ENCODE measurements around the gene OR52R1. TPM values are rescaled to one million over a fixed set of nuclear protein-coding genes. Genes with fewer than 3 reads are reported as not detected.

OR52R1 gene
- total RNA-seq, 2 experiments from 2014 or later, result not detected

DNA sequence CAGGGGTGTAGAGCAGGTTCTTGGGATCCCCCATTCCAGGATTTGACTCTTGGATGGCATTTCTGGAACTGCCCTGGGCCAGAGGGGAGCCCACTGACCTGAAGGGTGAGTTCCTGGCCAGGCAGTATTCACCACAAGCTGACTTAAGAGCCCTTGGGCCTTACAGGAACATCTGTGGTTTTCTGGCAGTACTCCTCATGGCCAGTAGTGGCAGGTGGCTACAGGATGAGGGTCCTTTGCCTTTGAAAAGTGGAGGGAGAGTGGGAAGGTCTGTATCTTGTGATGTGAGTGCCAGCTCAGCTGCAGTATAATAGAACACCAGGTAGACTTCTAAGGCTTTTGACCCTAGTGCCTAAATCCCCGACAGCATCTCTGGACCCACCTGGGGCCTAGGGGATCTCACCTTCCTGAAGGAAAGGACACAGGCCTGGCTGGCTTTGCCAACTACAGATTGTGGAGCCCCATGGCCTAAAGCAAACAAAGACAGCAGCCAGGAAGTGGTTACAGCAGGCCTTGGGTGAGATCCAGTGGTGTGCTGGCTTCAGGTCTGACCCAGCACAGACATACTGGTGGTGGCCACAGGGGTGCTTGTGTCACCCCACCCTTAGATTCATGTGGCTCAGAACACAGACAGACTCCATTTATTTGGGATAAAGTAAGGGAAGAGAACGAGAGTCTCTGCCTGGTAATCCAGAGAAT lies 35.8 kb upstream of the OR52R1 start:
- no peak overlapping the region for H3K4me2 ChIP-seq (ENCODE audit: low read length)
- H3K36me3 ChIP-seq (ENCODE audit: insufficient read depth, low read length), result no peaks in the 10 kb centered on the region
- no peaks in the 10 kb centered on the region for H3K9me3 ChIP-seq (ENCODE audit: low read length)
- H4K20me1 ChIP-seq (ENCODE audit: insufficient read depth, low read length), result no peaks in the 10 kb centered on the region
- BruUV-seq (replicated peaks), result no TSS peak
- TF ChIP-seq, protein P1, sequence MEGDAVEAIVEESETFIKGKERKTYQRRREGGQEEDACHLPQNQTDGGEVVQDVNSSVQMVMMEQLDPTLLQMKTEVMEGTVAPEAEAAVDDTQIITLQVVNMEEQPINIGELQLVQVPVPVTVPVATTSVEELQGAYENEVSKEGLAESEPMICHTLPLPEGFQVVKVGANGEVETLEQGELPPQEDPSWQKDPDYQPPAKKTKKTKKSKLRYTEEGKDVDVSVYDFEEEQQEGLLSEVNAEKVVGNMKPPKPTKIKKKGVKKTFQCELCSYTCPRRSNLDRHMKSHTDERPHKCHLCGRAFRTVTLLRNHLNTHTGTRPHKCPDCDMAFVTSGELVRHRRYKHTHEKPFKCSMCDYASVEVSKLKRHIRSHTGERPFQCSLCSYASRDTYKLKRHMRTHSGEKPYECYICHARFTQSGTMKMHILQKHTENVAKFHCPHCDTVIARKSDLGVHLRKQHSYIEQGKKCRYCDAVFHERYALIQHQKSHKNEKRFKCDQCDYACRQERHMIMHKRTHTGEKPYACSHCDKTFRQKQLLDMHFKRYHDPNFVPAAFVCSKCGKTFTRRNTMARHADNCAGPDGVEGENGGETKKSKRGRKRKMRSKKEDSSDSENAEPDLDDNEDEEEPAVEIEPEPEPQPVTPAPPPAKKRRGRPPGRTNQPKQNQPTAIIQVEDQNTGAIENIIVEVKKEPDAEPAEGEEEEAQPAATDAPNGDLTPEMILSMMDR (conservative IDR thresholded peaks at IDR 0.05; ENCODE audit: low read length), result no peak
- POLR2A ChIA-PET, result interaction anchor here (0.6 kb wide), 1 partner anchor 27 kb away, joined by 6 read pairs; no protein-coding TSS in a partner anchor
- no peaks in the 10 kb centered on the region for H3K9me2 ChIP-seq (ENCODE audit: insufficient read depth, low read length)
- H3K4me3 ChIP-seq (ENCODE audit: low read depth, low read length, poor library complexity, severe bottlenecking), result no peak overlapping the region
- intact Hi-C loops (cut with micrococcal nuclease; ENCODE audit: unreplicated experiment), result no loop called here
- H3K79me2 ChIP-seq (ENCODE audit: insufficient read depth, low read depth, low read length), result no peaks in the 10 kb centered on the region
- no peaks in the 10 kb centered on the region for H3K4me1 ChIP-seq (ENCODE audit: insufficient read depth, low read length, poor library complexity, severe bottlenecking)
- no peak overlapping the region for H2AFZ ChIP-seq (ENCODE audit: low read length)
- no peak for DNase-seq (ENCODE audit: low spot score)
- CTCF ChIA-PET (ENCODE audit: unreplicated experiment), result no interaction called here
- no peak overlapping the region for H3K27ac ChIP-seq (ENCODE audit: low read depth, low read length, poor library complexity, severe bottlenecking)

DNA sequence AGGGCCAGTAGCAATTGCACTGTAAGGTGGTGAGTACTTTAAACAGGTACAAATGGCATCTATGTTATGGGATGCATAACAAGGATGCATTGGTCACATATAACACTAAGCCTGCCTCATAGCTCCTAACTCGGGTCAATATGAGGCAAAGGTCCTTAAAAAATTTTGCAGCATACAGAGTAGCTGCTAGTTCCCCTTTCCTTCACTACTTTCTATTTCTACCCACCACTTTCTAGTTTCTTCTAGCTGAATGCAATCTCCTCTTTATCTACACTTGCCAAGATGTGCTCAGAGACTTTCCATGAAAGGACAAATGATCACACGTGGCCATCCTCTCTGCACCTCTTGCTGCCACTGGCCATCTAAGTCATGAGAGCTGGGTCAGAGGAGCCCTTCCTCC lies 26.7 kb upstream of the OR52R1 start:
- ChIA-PET CTCF (ENCODE audit: unreplicated experiment) (no interaction called here), POLR2A (no interaction called here)
- H3K9me3 ChIP-seq (ENCODE audit: low read length), result no peaks in the 10 kb centered on the region
- H4K20me1 ChIP-seq (ENCODE audit: insufficient read depth, low read length), result no peaks in the 10 kb centered on the region
- no peaks in the 10 kb centered on the region for H3K36me3 ChIP-seq (ENCODE audit: insufficient read depth, low read length)
- TF ChIP-seq, protein P1 (conservative IDR thresholded peaks at IDR 0.05; ENCODE audit: low read length), result no peak
- TF ChIP-seq EZH2phosphoT487 (IDR thresholded peaks at IDR 0.05; ENCODE audit: borderline replicate concordance, low read depth, low read length), result no peak
- no peak for DNase-seq (ENCODE audit: low spot score)
- H3K79me2 ChIP-seq (ENCODE audit: insufficient read depth, low read depth, low read length), result no peaks in the 10 kb centered on the region
- BruUV-seq (replicated peaks), result no TSS peak
- no peak overlapping the region for H2AFZ ChIP-seq (ENCODE audit: low read length)
- no peaks in the 10 kb centered on the region for H3K4me1 ChIP-seq (ENCODE audit: insufficient read depth, low read length, poor library complexity, severe bottlenecking)
- no peak overlapping the region for H3K4me3 ChIP-seq (ENCODE audit: low read depth, low read length, poor library complexity, severe bottlenecking)
- H3K9me2 ChIP-seq (ENCODE audit: insufficient read depth, low read length), result no peaks in the 10 kb centered on the region
- intact Hi-C loops (cut with micrococcal nuclease; ENCODE audit: unreplicated experiment), result no loop called here
- H3K4me2 ChIP-seq (ENCODE audit: low read length), result no peak overlapping the region
- no peak overlapping the region for H3K27ac ChIP-seq (ENCODE audit: low read depth, low read length, poor library complexity, severe bottlenecking)

DNA sequence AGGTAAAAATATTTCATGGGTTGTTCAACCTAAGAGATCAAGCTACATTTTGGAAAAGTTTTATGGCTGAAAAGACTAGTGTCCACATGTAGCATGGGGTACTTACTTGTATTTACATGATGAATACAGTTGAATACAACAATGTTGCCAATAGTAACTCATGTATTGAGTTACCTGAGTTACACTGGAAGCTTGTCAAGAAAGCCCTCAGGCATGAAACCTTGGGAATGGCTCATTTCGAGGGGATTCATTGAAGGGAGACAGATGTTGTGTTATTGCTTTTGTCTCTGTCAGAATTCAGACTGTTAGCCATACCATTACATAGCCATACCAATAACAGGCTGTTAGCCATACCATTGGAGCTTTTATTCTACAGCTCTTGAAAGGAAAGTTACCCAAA lies 26.2 kb upstream of the OR52R1 start:
- ChIA-PET CTCF (ENCODE audit: unreplicated experiment) (no interaction called here), POLR2A (no interaction called here)
- BruUV-seq (replicated peaks), result no TSS peak
- Histone ChIP-seq H3K9me2 (ENCODE audit: insufficient read depth, low read length) (no peaks in the 10 kb centered on the region), H4K20me1 (ENCODE audit: insufficient read depth, low read length) (no peaks in the 10 kb centered on the region), H2AFZ (ENCODE audit: low read length) (no peak overlapping the region), H3K79me2 (ENCODE audit: insufficient read depth, low read depth, low read length) (no peaks in the 10 kb centered on the region), H3K4me3 (ENCODE audit: low read depth, low read length, poor library complexity, severe bottlenecking) (no peak overlapping the region), H3K27ac (ENCODE audit: low read depth, low read length, poor library complexity, severe bottlenecking) (no peak overlapping the region), H3K4me1 (ENCODE audit: insufficient read depth, low read length, poor library complexity, severe bottlenecking) (no peaks in the 10 kb centered on the region), H3K9me3 (ENCODE audit: low read length) (no peaks in the 10 kb centered on the region), H3K36me3 (ENCODE audit: insufficient read depth, low read length) (no peaks in the 10 kb centered on the region), H3K4me2 (ENCODE audit: low read length) (no peak overlapping the region)
- no peak for DNase-seq (ENCODE audit: low spot score)
- intact Hi-C loops (cut with micrococcal nuclease; ENCODE audit: unreplicated experiment), result no loop called here
- TF ChIP-seq, protein P1 (conservative IDR thresholded peaks at IDR 0.05; ENCODE audit: low read length), result no peak
- no peak for TF ChIP-seq EZH2phosphoT487 (IDR thresholded peaks at IDR 0.05; ENCODE audit: borderline replicate concordance, low read depth, low read length)
